ENCODE results near the gene RP2.

The RP2 gene

GRCh38 chrX:46841346-46841745 is 4.5 kb downstream of the RP2 start:
- H3K4me3 ChIP-seq (ENCODE audit: low read depth, low read length): no peak overlapping the region
- TF ChIP-seq CTCF (IDR thresholded peaks at IDR 0.05; ENCODE audit: low read depth, low read length, missing control alignments): no peak
- DNase-seq (ENCODE audit: low read depth): no peak

GRCh38 chrX:46844913-46845312 is 8.1 kb downstream of the RP2 start:
- H3K4me3 ChIP-seq (ENCODE audit: low read depth, low read length): no peak overlapping the region
- no peak for TF ChIP-seq CTCF (IDR thresholded peaks at IDR 0.05; ENCODE audit: low read depth, low read length, missing control alignments)
- no peak for DNase-seq (ENCODE audit: low read depth)

GRCh38 chrX:46849933-46850332 is 13.1 kb downstream of the RP2 start:
- no peak overlapping the region for H3K4me3 ChIP-seq (ENCODE audit: low read depth, low read length)
- TF ChIP-seq CTCF (IDR thresholded peaks at IDR 0.05; ENCODE audit: low read depth, low read length, missing control alignments): no peak
- no peak for DNase-seq (ENCODE audit: low read depth)

- no peak for TF ChIP-seq CTCF (IDR thresholded peaks at IDR 0.05; ENCODE audit: low read depth, low read length, missing control alignments)
- no peak overlapping the region for H3K4me3 ChIP-seq (ENCODE audit: low read depth, low read length)
- DNase-seq (ENCODE audit: low read depth): no peak
These were observed 13.9 kb downstream of the RP2 start for GRCh38 chrX:46850771-46851170.

GRCh38 chrX:46856483-46856882 is 19.6 kb downstream of the RP2 start:
- no peak for DNase-seq (ENCODE audit: low read depth)
- TF ChIP-seq CTCF (IDR thresholded peaks at IDR 0.05; ENCODE audit: low read depth, low read length, missing control alignments): no peak
- no peak overlapping the region for H3K4me3 ChIP-seq (ENCODE audit: low read depth, low read length)

- no peak for TF ChIP-seq CTCF (IDR thresholded peaks at IDR 0.05; ENCODE audit: low read depth, low read length, missing control alignments)
- no peak overlapping the region for H3K4me3 ChIP-seq (ENCODE audit: low read depth, low read length)
- no peak for DNase-seq (ENCODE audit: low read depth)
These were observed 23.7 kb downstream of the RP2 start for GRCh38 chrX:46860557-46860956.

- no peak for TF ChIP-seq CTCF (IDR thresholded peaks at IDR 0.05; ENCODE audit: low read depth, low read length, missing control alignments)
- H3K4me3 ChIP-seq (ENCODE audit: low read depth, low read length): no peak overlapping the region
- no peak for DNase-seq (ENCODE audit: low read depth)
These were observed 26.2 kb downstream of the RP2 start for GRCh38 chrX:46863072-46863471.
